H1 (cell line): Measurements from ENCODE around the gene HARS1. TPM values are rescaled to one million over a fixed set of nuclear protein-coding genes. Genes with fewer than 3 reads are reported as not detected.

Experiments used
- BCL11A ChIP-seq, 2 experiments: IDR thresholded peaks; one replicate each; pipeline ENCODE4 v1.6.1; 2011; ENCODE audit warnings: low read depth in 2 of 2, low read length in 2 of 2, mild to moderate bottlenecking in 2 of 2
- CREB1 ChIP-seq: IDR thresholded peaks from 2 replicates; pipeline ENCODE4 v1.6.1; 2012; ENCODE audit warnings: inconsistent platforms
- GABPA ChIP-seq: IDR thresholded peaks from 2 replicates; pipeline ENCODE4 v1.6.1; 2011; ENCODE audit warnings: mild to moderate bottlenecking, low read length, moderate library complexity, borderline replicate concordance; ENCODE audit not compliant: insufficient read depth
- KDM1A ChIP-seq: fragments of 200-600, 300-600 bp; sonication (generic); IDR thresholded peaks from 2 replicates; pipeline ENCODE4 v1.7.1; 2016; ENCODE audit warnings: mild to moderate bottlenecking, low read length, borderline replicate concordance
- NRF1 ChIP-seq: IDR thresholded peaks from 2 replicates; pipeline ENCODE4 v1.6.1; 2011; ENCODE audit warnings: mild to moderate bottlenecking, low read depth, low read length, improper control_type of control experiment
- POU5F1 ChIP-seq: IDR thresholded peaks from 2 replicates; pipeline ENCODE4 v1.6.1; 2011; ENCODE audit warnings: low read depth, mild to moderate bottlenecking, low read length, moderate library complexity
- SAP30 ChIP-seq: fragments of 300-600 bp; sonication (generic); IDR thresholded peaks from 2 replicates; pipeline ENCODE4 v1.7.1; 2012; ENCODE audit warnings: low read length, moderate library complexity, mild to moderate bottlenecking, inconsistent platforms; ENCODE audit not compliant: insufficient read depth, insufficient replicate concordance
- polyA plus RNA-seq, 7 experiments: library from polyadenylated mRNA; depleted of rRNA in 3 of 7; stranded (reverse) in 5 of 7; unstranded in 2 of 7; fragments of >200 nt in 5 of 7; fragments of 200-250 nt in 2 of 7; gene quantifications; 1 replicate in 5 of 7; 2 replicates in 1 of 7; 4 replicates in 1 of 7; pipeline versions ENCODE4 v1.2.1 to v1.2.3, GENCODE V29; 2011 to 2013; ENCODE audit warnings: missing spikeins in 2 of 7, mixed read lengths in 2 of 7
- total RNA-seq: library from RNA; stranded (reverse); fragmentation: NEBNext Ultra II Directional; extraction: Animal tissue kit (Norgen Biotek cat#: 25700); gene quantifications from 2 replicates; pipeline ENCODE4 v1.2.1, GENCODE V29; 2021

The HARS1 gene
- total and polyA plus RNA-seq, 2 of the 8 experiments (the other 6 are each of a cell fraction or from before 2014, with no cell fraction given) = 27.8 to 56.8 TPM

GRCh38 chr5:140677947-140678346, 13.2 kb downstream of the HARS1 start (continued):
- TF ChIP-seq SAP30 (no peak), GABPA (no peak), BCL11A (IDR thresholded peaks at IDR 0.05; ENCODE audit: low read depth in 2 of 2, low read length in 2 of 2) (no peak), POU5F1 (no peak), CREB1 (no peak), KDM1A (no peak), NRF1 (no peak)
- TF ChIP-seq, all 59 proteins: peak for 0
